HG03135 (cell line): ENCODE measurements around the gene GSG1.
"Not testable (repeated sequence)": the region's sequence is repeated elsewhere in the genome, so short reads cannot be mapped to it uniquely, and the experiment has no call there.

Experiments
- ATAC-seq: cut with Tn5 transposase; IDR thresholded peaks from one replicate; pipeline ENCODE4 v1.9.1; 2021; ENCODE audit warnings: mild to moderate bottlenecking, moderate library complexity; ENCODE audit not compliant: unreplicated experiment

Gene GSG1

GRCh38 chr12:13062669-13063068, 40.8 kb downstream of the GSG1 start:
- ATAC-seq: no peak

GRCh38 chr12:13061377-13061776, 42.1 kb downstream of the GSG1 start:
- ATAC-seq: no peak

- no peak for ATAC-seq
Measured at GRCh38 chr12:13060581-13060980, 42.9 kb downstream of the GSG1 start.

- ATAC-seq: not testable (repeated sequence)
Measured at GRCh38 chr12:13053617-13054016, 49.9 kb downstream of the GSG1 start.

- no peak for ATAC-seq
Measured at GRCh38 chr12:13052421-13052820, 51.0 kb downstream of the GSG1 start.

- no peak for ATAC-seq
Measured at GRCh38 chr12:13049816-13050215, 53.7 kb downstream of the GSG1 start.

- no peak for ATAC-seq
Measured at GRCh38 chr12:13046964-13047363, 56.5 kb downstream of the GSG1 start.

GRCh38 chr12:13045816-13046215, 57.7 kb downstream of the GSG1 start:
- ATAC-seq: no peak

GRCh38 chr12:13044906-13045299, 58.6 kb downstream of the GSG1 start:
- no peak for ATAC-seq

- ATAC-seq: peak; percentile 75
Measured at GRCh38 chr12:13044002-13044905, 59.2 kb downstream of the GSG1 start, which contains the start of gene FAM234B. FAM234B (plus strand) TSS chr12:13044381; CDS start chr12:13044404, 23 bp downstream.

- ATAC-seq: no peak
Measured at GRCh38 chr12:13042666-13043230, 60.7 kb downstream of the GSG1 start.

GRCh38 chr12:13041224-13041623, 62.2 kb downstream of the GSG1 start:
- no peak for ATAC-seq

GRCh38 chr12:13039328-13039956, 64.0 kb downstream of the GSG1 start:
- no peak for ATAC-seq

GRCh38 chr12:13038491-13039161, 64.8 kb downstream of the GSG1 start:
- no peak for ATAC-seq

- ATAC-seq: no peak
Measured at GRCh38 chr12:13036881-13037280, 66.6 kb downstream of the GSG1 start.

- not testable (repeated sequence) for ATAC-seq
Measured at GRCh38 chr12:13035335-13035734, 68.1 kb downstream of the GSG1 start.
